DMS53 treated with DMSO at 0.1 percent for 48 hours (cell line): Measurements from ENCODE around the gene AFTPH.

Source experiments
- DNase-seq: peaks from one replicate; lab custom pipeline; 2025; ENCODE audit not compliant: unreplicated experiment; lab: John Stamatoyannopoulos, UW

AFTPH gene, protein sequence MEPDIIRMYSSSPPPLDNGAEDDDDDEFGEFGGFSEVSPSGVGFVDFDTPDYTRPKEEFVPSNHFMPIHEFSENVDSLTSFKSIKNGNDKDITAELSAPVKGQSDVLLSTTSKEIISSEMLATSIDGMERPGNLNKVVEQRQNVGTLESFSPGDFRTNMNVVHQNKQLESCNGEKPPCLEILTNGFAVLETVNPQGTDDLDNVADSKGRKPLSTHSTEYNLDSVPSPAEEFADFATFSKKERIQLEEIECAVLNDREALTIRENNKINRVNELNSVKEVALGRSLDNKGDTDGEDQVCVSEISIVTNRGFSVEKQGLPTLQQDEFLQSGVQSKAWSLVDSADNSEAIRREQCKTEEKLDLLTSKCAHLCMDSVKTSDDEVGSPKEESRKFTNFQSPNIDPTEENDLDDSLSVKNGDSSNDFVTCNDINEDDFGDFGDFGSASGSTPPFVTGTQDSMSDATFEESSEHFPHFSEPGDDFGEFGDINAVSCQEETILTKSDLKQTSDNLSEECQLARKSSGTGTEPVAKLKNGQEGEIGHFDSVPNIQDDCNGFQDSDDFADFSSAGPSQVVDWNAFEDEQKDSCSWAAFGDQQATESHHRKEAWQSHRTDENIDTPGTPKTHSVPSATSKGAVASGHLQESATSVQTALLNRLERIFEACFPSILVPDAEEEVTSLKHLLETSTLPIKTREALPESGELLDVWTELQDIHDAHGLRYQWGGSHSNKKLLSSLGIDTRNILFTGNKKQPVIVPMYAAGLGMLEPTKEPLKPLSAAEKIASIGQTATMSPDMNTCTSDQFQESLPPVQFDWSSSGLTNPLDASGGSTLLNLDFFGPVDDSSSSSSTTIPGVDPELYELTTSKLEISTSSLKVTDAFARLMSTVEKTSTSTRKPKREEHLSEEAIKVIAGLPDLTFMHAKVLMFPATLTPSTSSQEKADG

DNA sequence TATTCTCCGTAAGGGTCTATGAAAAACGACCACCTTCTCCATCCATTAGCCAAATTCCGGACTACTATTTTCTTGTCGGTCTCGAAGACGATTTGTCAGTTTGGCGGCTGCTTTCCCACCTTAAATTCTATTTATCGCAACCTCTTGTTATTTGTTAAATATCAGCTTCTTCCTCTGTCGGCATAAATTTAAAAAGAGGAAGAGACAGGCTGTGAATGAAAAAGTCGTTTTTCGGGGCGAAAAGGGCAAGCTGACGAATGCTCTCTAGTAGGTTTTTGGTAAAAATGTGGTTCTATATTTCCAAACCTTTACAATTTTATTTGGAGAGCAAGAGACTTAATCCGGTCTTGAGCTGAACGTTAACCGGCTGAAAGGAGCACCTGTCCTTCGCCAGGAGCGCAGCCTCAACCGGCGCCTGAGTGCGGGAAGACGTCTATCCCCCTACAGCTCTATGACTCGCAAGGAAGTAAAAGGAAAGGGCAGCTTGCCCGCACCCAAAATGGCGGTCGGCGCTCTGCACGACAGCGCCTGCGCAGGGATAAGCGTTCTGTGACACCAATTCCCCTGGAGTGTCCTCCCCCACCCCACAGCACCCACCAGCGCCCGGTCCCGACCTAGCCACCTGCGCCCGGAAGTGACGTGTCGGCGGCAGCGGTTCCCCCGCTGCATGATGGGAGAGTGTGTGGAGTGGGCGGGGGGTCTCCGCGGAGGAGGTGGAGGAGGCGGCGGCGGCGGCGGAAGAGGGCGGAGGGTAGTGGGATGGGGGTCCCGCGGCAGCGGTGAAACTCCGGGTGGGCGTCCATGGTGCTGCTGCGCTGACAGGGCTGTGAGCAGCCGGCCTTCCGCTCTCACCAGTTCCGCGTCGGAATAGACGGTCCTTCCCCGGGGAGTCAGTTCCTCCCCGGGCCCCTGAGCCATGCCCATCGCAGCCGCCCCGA is at the start of gene AFTPH:
Gene AFTPH (plus strand): TSS at position 663 of the 938 bp plus-strand sequence. CDS start 27,147 bp downstream, outside the sequence.
- DNase-seq: peak; percentile 97

DNA sequence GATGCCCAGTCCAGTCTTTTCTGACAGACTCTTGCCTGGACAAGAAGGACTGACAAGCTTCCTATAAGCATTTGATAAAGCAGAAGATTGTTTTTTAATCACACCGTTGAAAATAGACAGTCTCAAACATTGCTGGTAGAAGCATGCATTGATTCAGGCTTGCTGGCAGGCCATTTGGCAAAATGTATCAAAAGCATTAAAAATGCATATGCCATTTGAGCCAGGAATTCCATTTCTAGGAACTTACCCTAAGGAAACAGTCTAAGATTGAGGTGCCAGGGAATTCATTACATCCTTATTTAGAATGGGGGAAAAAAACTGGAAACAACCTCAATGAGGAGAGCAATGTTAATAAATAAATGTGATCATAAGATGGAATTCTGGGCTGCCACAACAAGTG is 49.5 kb upstream of the AFTPH start:
- no peak for DNase-seq

DNA sequence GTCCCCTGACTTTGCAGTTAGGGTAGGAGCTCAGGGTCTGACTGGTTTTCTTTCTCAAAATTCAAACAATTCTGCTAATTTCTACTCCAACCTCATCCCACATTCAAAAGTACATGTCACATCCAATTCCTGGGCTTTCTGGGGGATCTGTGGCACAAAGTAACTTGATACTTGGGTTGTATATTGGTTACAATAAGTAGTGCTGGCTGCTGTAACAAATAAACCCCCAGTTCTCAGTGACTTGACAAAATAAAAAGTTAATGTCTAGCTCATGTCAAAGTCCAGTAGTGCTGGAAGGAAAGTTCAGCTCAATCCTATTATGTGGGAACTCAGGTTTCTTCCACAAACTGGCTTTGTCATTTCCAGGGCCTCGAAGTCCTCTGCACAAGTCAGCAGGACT is 47.1 kb upstream of the AFTPH start:
- DNase-seq: no peak

DNA sequence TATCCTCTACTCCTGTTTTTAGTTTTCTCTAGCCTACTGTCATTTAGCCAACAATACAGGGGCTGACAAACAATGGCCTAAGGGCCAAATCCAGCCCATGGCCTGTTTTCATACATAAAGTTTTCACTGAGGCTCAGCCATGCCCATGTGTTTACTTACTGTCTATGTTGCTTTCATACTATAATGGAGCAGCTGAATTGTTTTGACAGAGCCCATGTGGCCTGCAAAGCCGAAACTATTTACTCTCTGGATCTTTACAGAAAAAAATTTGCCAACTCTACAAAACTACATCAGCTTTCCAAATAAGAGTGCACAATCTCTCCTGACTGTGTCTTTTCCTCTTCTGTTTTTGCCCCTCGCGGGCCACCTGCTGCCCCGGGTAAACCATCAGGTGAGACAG is 46.1 kb upstream of the AFTPH start:
- no peak for DNase-seq

DNA sequence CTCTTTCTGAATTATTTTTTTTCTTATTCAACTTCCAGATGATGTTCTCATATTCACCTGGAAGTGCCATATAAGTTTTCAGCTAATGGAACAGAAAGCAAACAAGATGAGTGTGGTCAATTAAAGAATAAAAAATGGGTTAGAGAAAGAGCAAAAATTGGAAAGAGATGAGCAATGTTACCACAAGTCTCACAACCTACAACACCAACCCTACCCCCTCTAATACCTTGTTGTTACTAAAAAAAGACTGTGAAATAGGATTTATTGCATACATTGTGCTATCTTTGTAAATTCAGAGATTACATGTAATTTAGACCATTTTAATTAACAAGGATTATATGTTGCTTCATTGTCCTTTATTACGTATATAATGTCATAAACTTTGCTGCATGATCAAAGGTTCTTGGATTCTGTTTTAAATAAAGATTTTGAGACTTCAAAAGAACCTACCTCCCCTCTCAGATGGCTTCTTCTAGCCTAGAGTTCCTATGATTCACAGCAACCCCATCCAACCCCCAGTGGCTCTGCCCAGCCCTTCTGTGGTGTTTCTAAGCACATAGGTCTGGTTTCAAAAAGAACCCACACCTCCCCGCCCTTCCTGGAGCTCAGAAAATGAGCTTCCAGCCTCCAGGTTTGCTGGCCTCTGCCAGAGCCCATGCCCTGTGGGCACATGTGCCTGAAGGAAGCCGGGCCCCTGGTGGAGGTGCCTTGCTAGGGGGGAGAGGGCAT is 45.5 kb upstream of the AFTPH start:
- no peak for DNase-seq

DNA sequence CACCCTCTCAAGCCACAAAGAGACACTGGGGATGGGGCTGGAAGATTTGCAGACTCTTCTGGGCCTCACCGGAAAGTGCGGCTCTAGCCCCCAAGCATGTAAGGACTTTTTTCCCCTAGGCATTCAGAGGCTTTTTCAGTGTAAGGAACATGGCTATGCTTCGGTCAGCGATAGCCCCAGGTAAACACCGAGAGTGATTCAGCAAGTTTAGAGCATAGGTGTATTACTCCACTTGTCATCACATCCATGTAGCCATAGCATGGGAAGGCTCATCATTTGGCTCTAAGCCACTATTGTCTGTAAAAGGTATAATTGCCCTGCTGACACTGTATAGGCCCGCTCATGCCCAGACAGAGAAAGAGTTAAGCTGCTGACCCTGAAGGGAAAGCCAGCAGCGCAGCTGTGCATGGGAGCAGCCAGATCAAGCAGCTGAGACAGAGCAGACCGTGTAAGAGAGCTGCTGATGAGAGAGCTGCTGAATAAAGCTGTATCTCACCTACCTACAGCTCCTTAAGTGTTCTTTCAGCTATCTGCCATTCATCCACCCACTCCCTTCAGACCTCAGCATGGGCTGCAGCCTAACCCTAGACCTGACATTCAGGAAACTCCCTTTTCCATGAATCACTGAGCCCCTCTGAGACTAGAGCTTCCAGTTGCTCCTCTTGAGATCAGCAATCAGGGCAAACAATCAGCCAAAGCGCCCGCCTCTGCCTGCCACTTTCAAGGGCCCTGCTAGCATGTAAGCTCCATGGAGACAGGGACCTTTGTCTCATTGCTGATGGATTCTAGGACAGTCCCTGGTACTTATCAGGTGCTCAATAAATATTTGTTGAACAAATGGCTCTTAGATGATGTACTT is 44.6 kb upstream of the AFTPH start:
- DNase-seq: peak; percentile 37

DNA sequence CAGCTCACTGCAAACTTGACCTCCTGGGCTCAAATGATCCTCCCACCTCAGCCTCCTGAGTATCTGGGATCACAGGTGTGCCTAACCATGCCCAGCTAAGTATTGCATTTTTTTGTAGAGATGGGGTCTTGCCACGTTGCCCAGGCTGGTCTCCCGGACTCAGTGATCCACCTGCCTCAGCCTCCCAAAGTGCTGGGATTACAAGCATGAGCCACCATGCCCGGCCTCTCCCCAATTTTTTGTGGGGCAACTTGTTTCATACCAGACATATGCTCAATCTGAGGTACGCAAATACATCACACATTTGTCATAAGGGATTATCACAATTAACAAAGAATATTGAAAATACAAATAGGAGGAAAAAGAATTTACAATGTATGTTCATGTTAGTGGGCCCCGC is 42.5 kb upstream of the AFTPH start:
- no peak for DNase-seq

DNA sequence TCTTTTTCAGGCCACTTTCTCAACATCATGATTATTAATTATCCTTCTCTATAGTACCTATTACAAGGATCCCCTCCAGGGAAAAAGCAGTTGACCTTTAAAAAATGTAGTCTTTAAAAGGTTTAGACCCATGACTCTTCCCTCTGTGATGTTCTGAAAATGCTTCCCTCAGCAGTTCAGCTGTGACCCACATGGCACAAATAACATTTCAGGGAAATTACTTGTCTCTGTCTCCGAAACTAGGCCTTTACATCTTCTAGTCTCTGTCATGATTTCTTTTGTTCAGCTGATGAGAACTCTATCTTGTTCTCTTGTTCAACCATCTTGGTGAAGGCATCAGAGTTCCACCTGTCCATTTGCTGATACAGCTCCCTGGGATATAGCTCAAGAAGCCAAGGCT is 41.9 kb upstream of the AFTPH start:
- no peak for DNase-seq

DNA sequence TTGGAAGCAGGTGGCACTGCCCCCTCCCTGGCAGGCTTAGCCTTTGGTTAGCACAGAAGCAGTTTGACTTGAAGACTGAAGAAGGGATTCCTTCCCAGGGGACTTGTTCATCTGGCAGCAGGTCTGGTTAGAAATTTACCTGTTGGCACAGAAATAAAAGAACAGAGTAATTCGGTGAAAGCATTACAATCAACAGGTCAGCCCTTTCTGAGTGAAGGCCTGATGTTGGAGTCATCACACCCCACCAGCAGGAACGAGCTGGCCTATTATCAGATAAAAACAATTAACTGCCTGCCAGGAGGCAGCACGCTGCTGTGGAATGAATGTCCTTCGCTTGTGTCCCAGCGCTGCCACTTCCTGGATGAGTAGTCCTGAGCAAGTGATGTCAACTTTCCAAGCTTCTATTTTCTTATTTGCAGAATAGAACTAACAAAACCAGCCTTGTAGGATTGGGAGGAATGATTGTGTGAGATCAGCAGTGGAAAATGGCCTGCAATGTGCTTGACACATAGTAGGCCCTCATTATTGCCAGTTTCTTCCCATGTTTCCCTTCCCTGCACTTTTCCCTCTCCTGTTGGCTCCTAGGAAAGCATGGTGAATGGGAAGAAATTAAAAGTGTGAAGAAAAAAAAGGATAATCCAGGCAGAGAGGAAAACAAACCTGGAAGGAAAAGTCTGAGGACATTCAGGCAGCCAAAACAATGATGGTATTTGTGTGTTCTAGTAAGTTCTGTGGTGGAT is 41.2 kb upstream of the AFTPH start:
- no peak for DNase-seq

DNA sequence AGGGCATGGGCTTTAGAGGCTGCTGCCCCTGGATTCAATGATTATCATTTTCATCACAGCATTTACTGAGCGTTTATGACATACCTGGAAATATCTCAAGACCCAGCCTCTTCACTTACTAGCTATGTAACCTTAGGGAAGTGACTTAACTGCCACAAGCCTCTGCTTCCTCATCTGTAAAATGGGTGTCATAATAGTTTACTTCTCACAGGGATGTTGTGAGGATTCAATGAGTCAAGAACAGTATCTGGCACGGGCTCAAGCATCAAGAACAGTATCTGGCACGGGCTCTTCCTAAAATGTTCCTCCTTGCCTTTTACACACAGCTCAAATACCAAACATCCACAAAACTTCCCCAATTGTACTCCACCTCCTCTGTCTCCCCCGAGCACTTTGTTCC is 38.8 kb upstream of the AFTPH start:
- DNase-seq: no peak

DNA sequence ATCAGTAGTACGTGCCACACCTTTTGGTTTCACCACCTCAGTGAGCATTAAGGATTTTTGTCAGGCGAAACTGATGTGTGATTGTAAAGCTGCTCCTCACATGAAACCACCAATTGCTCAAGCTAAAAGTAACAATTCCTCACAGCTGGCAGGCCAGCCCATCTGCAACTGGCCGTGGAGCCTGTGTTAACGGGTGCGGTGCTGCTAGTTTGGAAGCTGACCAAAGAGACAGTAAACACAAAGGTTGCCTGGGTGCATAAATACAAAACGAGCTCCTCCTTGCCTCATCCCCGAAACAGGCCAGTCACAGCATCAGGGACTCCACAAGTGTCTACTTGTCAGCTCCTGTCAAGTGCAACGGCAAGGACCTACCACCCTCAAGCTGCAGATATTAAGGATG is 38.2 kb upstream of the AFTPH start:
- no peak for DNase-seq

DNA sequence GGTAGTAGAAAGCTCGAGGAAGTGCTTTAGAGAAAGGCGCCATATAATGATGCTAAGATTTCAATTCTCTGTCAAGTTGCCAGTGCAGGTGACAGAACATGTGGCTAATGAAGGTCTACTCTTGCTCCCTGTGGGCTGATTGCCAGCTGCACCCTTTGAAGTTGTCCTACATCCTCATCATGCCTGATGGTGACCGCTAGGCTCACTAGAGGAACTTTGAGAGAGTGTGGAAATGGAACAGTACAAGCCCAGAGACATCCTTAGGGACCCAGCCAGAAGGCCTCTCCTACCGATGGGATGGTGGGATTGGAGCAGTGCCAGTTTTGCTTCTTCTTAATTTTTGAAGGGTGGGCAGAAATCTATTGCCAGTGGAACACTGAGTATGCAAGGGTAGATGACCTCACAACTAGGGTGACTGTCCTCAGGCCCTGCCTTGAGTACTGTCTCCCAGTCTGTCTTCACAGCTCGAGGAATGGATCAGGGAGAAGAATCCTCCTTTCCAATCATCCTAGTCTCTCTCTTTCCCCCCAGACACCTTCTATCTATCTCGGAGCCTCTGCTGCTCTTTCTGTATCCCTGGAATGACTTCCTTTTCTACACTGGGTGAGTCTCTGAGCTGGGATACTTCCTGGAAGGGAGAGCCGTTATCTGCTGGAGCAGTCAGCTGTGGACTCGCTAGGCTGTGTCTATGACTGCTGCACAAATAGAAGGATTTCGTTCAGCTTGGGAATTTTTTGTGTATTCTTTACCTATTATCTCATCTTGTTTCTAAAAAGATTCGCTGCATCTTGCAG is 36.7 kb upstream of the AFTPH start:
- peak; percentile 43 for DNase-seq

DNA sequence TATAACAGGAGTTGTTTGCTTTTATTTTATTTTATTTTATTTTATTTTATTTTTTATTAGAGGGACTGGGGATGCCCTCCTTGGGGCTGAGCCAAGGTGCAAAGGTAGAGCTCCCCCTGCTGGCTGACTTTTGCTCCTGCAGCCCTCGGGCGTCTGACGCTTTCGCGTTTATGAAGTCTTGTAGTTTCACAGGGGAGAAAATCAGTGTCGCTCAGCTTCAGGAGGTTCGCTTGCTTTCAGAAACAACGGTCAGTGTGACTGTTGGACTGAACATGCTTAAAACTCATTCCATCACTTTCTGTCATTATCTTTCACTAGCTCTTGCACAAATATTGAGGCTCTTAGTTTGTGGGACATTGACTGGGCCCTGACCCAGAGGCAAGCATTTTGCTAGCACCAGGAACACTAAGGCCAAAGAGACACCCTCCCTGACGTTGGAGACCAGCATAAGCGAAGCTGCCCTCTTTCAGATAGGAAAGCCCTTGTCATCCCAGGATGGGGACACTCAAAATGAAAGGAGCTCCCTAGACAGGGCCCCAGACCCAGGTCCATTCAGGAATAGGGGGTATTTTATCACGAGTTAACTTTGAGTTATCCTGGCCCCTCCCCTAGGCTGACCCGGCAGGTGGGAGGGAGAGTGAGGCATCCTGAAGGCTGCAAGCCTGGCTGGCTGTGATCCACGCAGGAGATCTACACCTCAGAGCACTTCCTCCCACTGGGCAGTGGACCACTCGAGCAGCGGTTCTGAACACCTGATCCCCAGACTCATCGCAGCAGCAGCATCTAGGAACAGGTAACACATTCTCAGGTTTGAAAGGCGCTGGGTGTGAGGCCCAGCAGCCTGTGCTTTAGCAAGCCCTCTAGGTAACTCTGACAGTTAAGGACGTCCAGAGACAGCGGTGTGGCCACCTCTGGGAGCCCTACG is 35.8 kb upstream of the AFTPH start:
- DNase-seq: peak; percentile 58

DNA sequence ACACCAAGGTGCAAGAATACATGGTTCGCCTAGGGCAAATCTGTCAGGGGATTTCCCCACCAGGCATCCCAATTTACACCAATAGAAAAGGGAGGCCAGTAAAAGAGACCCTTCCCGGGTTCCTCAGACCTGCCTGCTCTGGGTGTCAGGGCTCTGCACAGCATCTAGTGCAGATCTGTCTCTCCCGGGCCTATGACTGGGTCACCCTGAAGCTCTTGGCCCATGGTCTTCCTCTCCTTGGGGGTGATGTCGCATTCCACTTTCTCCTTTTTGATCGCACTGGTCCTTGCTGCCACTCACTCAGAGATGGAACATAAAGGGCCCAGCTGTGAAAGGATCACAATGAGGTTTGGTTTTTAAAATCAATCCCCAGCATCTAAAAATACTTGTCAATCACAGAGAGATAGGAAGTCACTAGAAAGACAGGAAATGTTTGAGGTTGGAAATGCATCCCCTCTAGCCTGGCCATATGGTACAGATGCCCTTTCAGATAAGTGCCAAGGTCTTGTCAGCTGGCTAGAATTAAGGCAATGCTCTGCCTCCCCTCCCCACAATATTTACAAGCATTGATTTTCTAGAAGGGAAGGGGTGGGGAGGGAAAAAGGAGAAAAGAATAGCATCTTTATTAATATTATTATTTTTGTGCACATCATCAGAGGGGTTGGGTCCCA is 34.9 kb upstream of the AFTPH start:
- DNase-seq: no peak

DNA sequence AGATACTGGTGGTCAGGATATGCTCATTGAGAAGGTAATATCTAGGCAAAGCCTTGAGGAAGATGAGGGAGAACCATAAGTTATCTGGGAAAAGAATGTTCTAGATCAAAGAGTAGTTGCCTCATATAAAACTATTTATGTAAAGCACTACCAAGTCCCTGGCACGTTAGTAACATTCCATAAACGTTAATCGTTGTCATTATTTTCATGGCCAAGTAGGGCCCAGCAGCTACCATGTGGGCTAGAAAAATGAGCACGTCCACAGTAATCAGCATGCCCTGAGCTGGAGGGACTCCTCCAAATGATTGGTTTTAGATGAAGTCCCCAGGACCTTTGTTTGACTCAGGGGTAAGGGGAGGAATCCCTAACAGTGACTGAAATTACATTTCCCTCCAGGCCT is 32.7 kb upstream of the AFTPH start:
- DNase-seq: no peak

DNA sequence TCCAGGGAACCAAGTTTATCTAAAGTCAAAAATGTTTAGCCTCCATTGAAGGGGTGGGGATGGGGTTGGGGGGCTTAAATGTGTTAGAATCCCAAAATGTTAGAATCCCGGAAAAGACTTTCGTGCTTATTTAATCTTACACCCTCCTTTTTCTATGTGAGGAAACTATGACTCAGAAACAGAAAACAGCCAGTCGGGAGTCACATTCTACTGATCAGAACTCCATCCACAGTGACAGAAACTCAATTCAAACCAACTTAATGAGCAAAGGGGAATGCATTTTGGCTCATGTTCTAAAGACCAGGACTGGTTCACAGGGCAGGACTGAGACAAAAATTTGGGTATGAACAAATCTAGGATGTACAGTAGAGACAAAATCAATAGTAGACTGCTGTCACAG is 31.9 kb upstream of the AFTPH start:
- DNase-seq: no peak
